Mammary epithelial cell (primary cell): Measurements from ENCODE around the gene PSTK.

ENCODE experiments used
- EZH2 ChIP-seq: IDR thresholded peaks from 2 replicates; pipeline ENCODE4 v1.6.1; 2012; ENCODE audit warnings: low read length, inconsistent platforms, borderline replicate concordance
- TF ChIP-seq, protein P1 (sequence below), 2 donors: IDR thresholded peaks in 1 of 2; conservative IDR thresholded peaks in 1 of 2; 2 replicates each; pipeline ENCODE4 v1.5.1; 2011 to 2012; ENCODE audit warnings: inconsistent platforms in 2 of 2, low read length in 2 of 2, mild to moderate bottlenecking in 2 of 2, control low read depth in 1 of 2, low read depth in 1 of 2; ENCODE audit not compliant: insufficient read depth in 1 of 2; ENCODE audit errors: extremely low read depth in 1 of 2

DNA sequence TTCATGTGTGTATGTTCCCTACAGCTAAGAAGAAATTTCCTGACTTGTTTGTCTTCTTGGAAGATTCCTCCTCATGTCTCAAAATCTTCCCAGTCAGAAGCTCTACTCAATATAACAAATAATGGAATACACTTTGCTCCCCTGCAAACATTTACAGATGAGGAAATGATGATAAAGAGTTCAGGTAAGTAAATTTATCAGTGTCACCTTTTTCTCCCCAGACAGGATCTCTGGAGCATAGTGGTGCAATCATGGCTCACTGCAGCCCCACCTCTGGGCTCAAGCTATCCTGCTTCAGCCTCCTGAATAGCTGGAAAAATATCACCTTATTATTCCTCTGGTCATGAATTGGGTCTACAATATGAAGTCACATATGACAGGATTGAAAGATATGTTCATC lies 54.1 kb downstream of the PSTK start:
- TF ChIP-seq, protein P1, sequence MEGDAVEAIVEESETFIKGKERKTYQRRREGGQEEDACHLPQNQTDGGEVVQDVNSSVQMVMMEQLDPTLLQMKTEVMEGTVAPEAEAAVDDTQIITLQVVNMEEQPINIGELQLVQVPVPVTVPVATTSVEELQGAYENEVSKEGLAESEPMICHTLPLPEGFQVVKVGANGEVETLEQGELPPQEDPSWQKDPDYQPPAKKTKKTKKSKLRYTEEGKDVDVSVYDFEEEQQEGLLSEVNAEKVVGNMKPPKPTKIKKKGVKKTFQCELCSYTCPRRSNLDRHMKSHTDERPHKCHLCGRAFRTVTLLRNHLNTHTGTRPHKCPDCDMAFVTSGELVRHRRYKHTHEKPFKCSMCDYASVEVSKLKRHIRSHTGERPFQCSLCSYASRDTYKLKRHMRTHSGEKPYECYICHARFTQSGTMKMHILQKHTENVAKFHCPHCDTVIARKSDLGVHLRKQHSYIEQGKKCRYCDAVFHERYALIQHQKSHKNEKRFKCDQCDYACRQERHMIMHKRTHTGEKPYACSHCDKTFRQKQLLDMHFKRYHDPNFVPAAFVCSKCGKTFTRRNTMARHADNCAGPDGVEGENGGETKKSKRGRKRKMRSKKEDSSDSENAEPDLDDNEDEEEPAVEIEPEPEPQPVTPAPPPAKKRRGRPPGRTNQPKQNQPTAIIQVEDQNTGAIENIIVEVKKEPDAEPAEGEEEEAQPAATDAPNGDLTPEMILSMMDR (conservative IDR thresholded peaks at IDR 0.05 in 1 of 2, IDR thresholded peaks at IDR 0.05 in 1 of 2; ENCODE audit: extremely low read depth in 1 of 2, insufficient read depth in 1 of 2, low read depth in 1 of 2, low read length in 2 of 2): no peak
- TF ChIP-seq EZH2: no peak
